Measurements from ENCODE around the gene CSK. TPM values are rescaled to one million over a fixed set of nuclear protein-coding genes. Genes with fewer than 3 reads are reported as not detected.
A peak's percentile ranks its signal among the peaks of the same experiment; 100 is the strongest.

Gene CSK
- total RNA-seq, 1 experiment from 2014 or later: 50.7 TPM

GRCh38 chr15:74841891-74842373 lies 60.1 kb downstream of the CSK start:
- no peak for DNase-seq (ENCODE audit: low read depth)

GRCh38 chr15:74842581-74843444 lies 60.9 kb downstream of the CSK start, which contains the start of gene ULK3:
Gene ULK3, minus strand, starts transcription at chr15:74843156. Its CDS starts 51 bp downstream, at chr15:74843105.
- DNase-seq (ENCODE audit: low read depth): peak; percentile 86

- DNase-seq (ENCODE audit: low read depth): no peak
These were observed 61.6 kb downstream of the CSK start for GRCh38 chr15:74843445-74843828.

- DNase-seq (ENCODE audit: low read depth): no peak
These were observed 62.0 kb downstream of the CSK start for GRCh38 chr15:74843891-74844299.

GRCh38 chr15:74844319-74845207 lies 62.7 kb downstream of the CSK start:
- DNase-seq (ENCODE audit: low read depth): no peak

- DNase-seq (ENCODE audit: low read depth): no peak
These were observed 63.3 kb downstream of the CSK start for GRCh38 chr15:74845208-74845568.

GRCh38 chr15:74845581-74845980 lies 63.7 kb downstream of the CSK start:
- DNase-seq (ENCODE audit: low read depth): no peak

GRCh38 chr15:74847432-74847831 lies 65.6 kb downstream of the CSK start:
- DNase-seq (ENCODE audit: low read depth): no peak

GRCh38 chr15:74850393-74850792 lies 68.5 kb downstream of the CSK start:
- no peak for DNase-seq (ENCODE audit: low read depth)

- no peak for DNase-seq (ENCODE audit: low read depth)
These were observed 70.1 kb downstream of the CSK start for GRCh38 chr15:74851960-74852359.

Small RNA genes within 50 kb of the gene (small RNA-seq; reads per million reads assigned to genes)
- gene CPLX3 (not detected), gene MIR4513 (not detected), gene MIR6882 (not detected)

Other genes with a start within 250 kb of the CSK start
- 3.5 and 4.9 TPM in 2 replicates for gene ARID3B, start 240.9 kb upstream of the CSK start, total RNA-seq (2014; rRNA removed; shearing (Covaris generic))
- gene CLK3, start 166.2 kb upstream of the CSK start, total RNA-seq (2014; rRNA removed; shearing (Covaris generic)): 84.0 and 110 TPM in 2 replicates
- 7.0 and 16.7 TPM in 2 replicates for gene EDC3, start 86.1 kb upstream of the CSK start, total RNA-seq (2014; rRNA removed; shearing (Covaris generic))
- 1.3 and 2.5 TPM in 2 replicates for gene CYP1A1, start 56.6 kb upstream of the CSK start, total RNA-seq (2014; rRNA removed; shearing (Covaris generic))
- not detected in 2 replicates for gene CYP1A2, start 33.2 kb upstream of the CSK start, total RNA-seq (2014; rRNA removed; shearing (Covaris generic))
- 0.05 TPM in 1 of 2 replicates, not detected in the other for gene LMAN1L, start 30.8 kb downstream of the CSK start, total RNA-seq (2014; rRNA removed; shearing (Covaris generic))
- gene CPLX3, start 44.5 kb downstream of the CSK start, total RNA-seq (2014; rRNA removed; shearing (Covaris generic)): 0.10 and 0.26 TPM in 2 replicates
- 44.0 and 47.1 TPM in 2 replicates for gene ULK3, start 61.1 kb downstream of the CSK start, total RNA-seq (2014; rRNA removed; shearing (Covaris generic))
- 17.1 and 32.1 TPM in 2 replicates for gene SCAMP2, start 91.3 kb downstream of the CSK start, total RNA-seq (2014; rRNA removed; shearing (Covaris generic))
- gene MPI, start 108.0 kb downstream of the CSK start, total RNA-seq (2014; rRNA removed; shearing (Covaris generic)): 50.6 and 61.3 TPM in 2 replicates
- gene FAM219B, start 124.8 kb downstream of the CSK start, total RNA-seq (2014; rRNA removed; shearing (Covaris generic)): 20.4 and 27.4 TPM in 2 replicates
- 119 and 162 TPM in 2 replicates for gene COX5A, start 156.0 kb downstream of the CSK start, total RNA-seq (2014; rRNA removed; shearing (Covaris generic))
- gene RPP25, start 174.7 kb downstream of the CSK start, total RNA-seq (2014; rRNA removed; shearing (Covaris generic)): 0.20 and 0.58 TPM in 2 replicates
- 0.90 and 1.8 TPM in 2 replicates for gene SCAMP5, start 213.5 kb downstream of the CSK start, total RNA-seq (2014; rRNA removed; shearing (Covaris generic))
- gene PPCDC, start 241.5 kb downstream of the CSK start, total RNA-seq (2014; rRNA removed; shearing (Covaris generic)): 13.4 and 15.8 TPM in 2 replicates

All from HT1080 (cell line).